ENCODE results near the gene ZNF264.

The ZNF264 gene

GRCh38 chr19:57244513-57244912 lies 53.2 kb downstream of the ZNF264 start:
- TF ChIP-seq TEAD4 (IDR thresholded peaks at IDR 0.05) = no peak
- no peak for TF ChIP-seq MAX (IDR thresholded peaks at IDR 0.05)
- no peak for TF ChIP-seq RAD21 (IDR thresholded peaks at IDR 0.05; ENCODE audit: low read depth)
- TF ChIP-seq EGR1 (IDR thresholded peaks at IDR 0.05) = no peak
- no peak for TF ChIP-seq CEBPB (IDR thresholded peaks at IDR 0.05)
- TF ChIP-seq NFIC (IDR thresholded peaks at IDR 0.05) = no peak
- TF ChIP-seq TAF1 (IDR thresholded peaks at IDR 0.05; ENCODE audit: low read depth) = no peak
- no peak for TF ChIP-seq TCF12 (IDR thresholded peaks at IDR 0.05; ENCODE audit: low read depth)
- TF ChIP-seq REST (IDR thresholded peaks at IDR 0.05; ENCODE audit: low read depth) = no peak
- TF ChIP-seq FOXM1 (IDR thresholded peaks at IDR 0.05; ENCODE audit: borderline replicate concordance, low read depth) = no peak
- TF ChIP-seq CREB1 (IDR thresholded peaks at IDR 0.05; ENCODE audit: low read depth) = no peak
- TF ChIP-seq USF1 (IDR thresholded peaks at IDR 0.05) = no peak
- no peak for TF ChIP-seq ZBTB7A (IDR thresholded peaks at IDR 0.05; ENCODE audit: low read depth)
- TF ChIP-seq EP300 (IDR thresholded peaks at IDR 0.05; ENCODE audit: borderline replicate concordance) = no peak
- TF ChIP-seq YY1 (IDR thresholded peaks at IDR 0.05; ENCODE audit: low read depth) = no peak

GRCh38 chr19:57245066-57245465 lies 53.8 kb downstream of the ZNF264 start:
- TF ChIP-seq TCF12 (IDR thresholded peaks at IDR 0.05; ENCODE audit: low read depth) (no peak), NFIC (IDR thresholded peaks at IDR 0.05) (no peak), YY1 (IDR thresholded peaks at IDR 0.05; ENCODE audit: low read depth) (no peak), TEAD4 (IDR thresholded peaks at IDR 0.05) (no peak), EGR1 (IDR thresholded peaks at IDR 0.05) (no peak), EP300 (IDR thresholded peaks at IDR 0.05; ENCODE audit: borderline replicate concordance) (no peak), REST (IDR thresholded peaks at IDR 0.05; ENCODE audit: low read depth) (no peak), ZBTB7A (IDR thresholded peaks at IDR 0.05; ENCODE audit: low read depth) (no peak)

- TF ChIP-seq TAF1 (IDR thresholded peaks at IDR 0.05; ENCODE audit: low read depth) (no peak), RAD21 (IDR thresholded peaks at IDR 0.05; ENCODE audit: low read depth) (no peak), MAX (IDR thresholded peaks at IDR 0.05) (no peak)
These were observed 54.7 kb downstream of the ZNF264 start for GRCh38 chr19:57245959-57246358.

GRCh38 chr19:57248646-57249045 lies 57.3 kb downstream of the ZNF264 start:
- no peak for TF ChIP-seq TCF12 (IDR thresholded peaks at IDR 0.05; ENCODE audit: low read depth)
- no peak for TF ChIP-seq MAX (IDR thresholded peaks at IDR 0.05)
- TF ChIP-seq YY1 (IDR thresholded peaks at IDR 0.05; ENCODE audit: low read depth) = no peak
- TF ChIP-seq EGR1 (IDR thresholded peaks at IDR 0.05) = no peak
- no peak for TF ChIP-seq ZBTB7A (IDR thresholded peaks at IDR 0.05; ENCODE audit: low read depth)
- no peak for TF ChIP-seq REST (IDR thresholded peaks at IDR 0.05; ENCODE audit: low read depth)
- no peak for TF ChIP-seq TEAD4 (IDR thresholded peaks at IDR 0.05)
- TF ChIP-seq CEBPB (IDR thresholded peaks at IDR 0.05) = no peak
- TF ChIP-seq FOXM1 (IDR thresholded peaks at IDR 0.05; ENCODE audit: borderline replicate concordance, low read depth) = no peak
- TF ChIP-seq USF1 (IDR thresholded peaks at IDR 0.05) = no peak
- no peak for TF ChIP-seq TAF1 (IDR thresholded peaks at IDR 0.05; ENCODE audit: low read depth)
- no peak for TF ChIP-seq RAD21 (IDR thresholded peaks at IDR 0.05; ENCODE audit: low read depth)
- no peak for TF ChIP-seq CREB1 (IDR thresholded peaks at IDR 0.05; ENCODE audit: low read depth)
- no peak for TF ChIP-seq NFIC (IDR thresholded peaks at IDR 0.05)
- no peak for TF ChIP-seq EP300 (IDR thresholded peaks at IDR 0.05; ENCODE audit: borderline replicate concordance)

Measured in Ishikawa (cell line).